Mesendoderm (in vitro differentiated cells): ENCODE results near the gene SPATA13.
"Not testable (repeated sequence)": the region's sequence is repeated elsewhere in the genome, so short reads cannot be mapped to it uniquely, and the experiment has no call there.

Experiments
- DNase-seq: peaks from one replicate; pipeline ENCODE4 v3.0.0; 2013
- H2AK5ac ChIP-seq: 2 replicates; pipeline ENCODE4 v1.6.1; 2013; ENCODE audit warnings: low read length, inconsistent platforms
- H2BK120ac ChIP-seq: 2 replicates; pipeline ENCODE4 v1.6.1; 2013; ENCODE audit warnings: low read depth, mild to moderate bottlenecking, low read length, moderate library complexity, mixed read lengths
- H2BK15ac ChIP-seq: replicated peaks from 2 replicates; pipeline ENCODE4 v1.6.1; 2013; ENCODE audit warnings: low read depth, mild to moderate bottlenecking, moderate library complexity
- H2BK5ac ChIP-seq: 2 replicates; pipeline ENCODE4 v1.6.1; 2013; ENCODE audit warnings: low read length, inconsistent platforms
- H3K18ac ChIP-seq: 2 replicates; pipeline ENCODE4 v1.6.1; 2013; ENCODE audit warnings: mild to moderate bottlenecking, low read length, mixed read lengths
- H3K23ac ChIP-seq: one replicate; pipeline ENCODE4 v1.6.1; 2013; ENCODE audit warnings: low read length
- H3K27ac ChIP-seq: 2 replicates; pipeline ENCODE4 v1.5.1; 2013; ENCODE audit warnings: low read depth, mild to moderate bottlenecking, inconsistent platforms, low read length, moderate library complexity
- H3K27me3 ChIP-seq: 2 replicates; pipeline ENCODE4 v1.6.1; 2013; ENCODE audit warnings: low read length, control low read depth, mild to moderate bottlenecking, inconsistent platforms; ENCODE audit not compliant: insufficient read depth, poor library complexity
- H3K36me3 ChIP-seq: 2 replicates; pipeline ENCODE4 v1.6.1; 2013; ENCODE audit warnings: low read length, inconsistent platforms; ENCODE audit not compliant: control insufficient read depth, insufficient read depth
- H3K4ac ChIP-seq: one replicate; pipeline ENCODE4 v1.6.1; 2013; ENCODE audit warnings: low read depth, mild to moderate bottlenecking, low read length, moderate library complexity
- H3K4me1 ChIP-seq: 2 replicates; pipeline ENCODE4 v1.6.1; 2013; ENCODE audit warnings: low read depth, low read length, inconsistent platforms; ENCODE audit not compliant: control insufficient read depth
- H3K4me2 ChIP-seq: 2 replicates; pipeline ENCODE4 v1.6.1; 2013; ENCODE audit warnings: low read length
- H3K4me3 ChIP-seq: 2 replicates; pipeline ENCODE4 v1.5.1; 2013; ENCODE audit warnings: mild to moderate bottlenecking, low read length
- H3K56ac ChIP-seq: one replicate; pipeline ENCODE4 v1.6.1; 2013; ENCODE audit warnings: low read length
- H3K79me1 ChIP-seq: 2 replicates; pipeline ENCODE4 v1.6.1; 2013; ENCODE audit warnings: low read length, inconsistent platforms
- H3K79me2 ChIP-seq: 2 replicates; pipeline ENCODE4 v1.6.1; 2013; ENCODE audit warnings: mild to moderate bottlenecking, low read length; ENCODE audit not compliant: control insufficient read depth, insufficient read depth
- H3K9ac ChIP-seq: 2 replicates; pipeline ENCODE4 v1.6.1; 2013; ENCODE audit warnings: low read length, inconsistent platforms
- H4K5ac ChIP-seq: one replicate; pipeline ENCODE4 v1.6.1; 2013; ENCODE audit warnings: low read length
- H4K8ac ChIP-seq: one replicate; pipeline ENCODE4 v1.6.1; 2013; ENCODE audit warnings: low read depth, mild to moderate bottlenecking, control low read depth, low read length, moderate library complexity
- WGBS: extraction: QIAGEN DNeasy Blood & Tissue Kit; methylation state at CpG from one replicate; pipeline ENCODE4 v1.1.7; 2013; ENCODE audit warnings: low lambda C conversion rate, missing lambda C conversion rate; ENCODE audit not compliant: insufficient coverage; ENCODE audit errors: extremely low coverage; 5-methylcytosine and 5-hydroxymethylcytosine counted together

SPATA13 gene

GRCh38 chr13:24323739-24324075, 163.2 kb downstream of the SPATA13 start:
- Histone ChIP-seq H3K79me2 (no peaks in the 10 kb centered on the region), H3K4me2 (no peak overlapping the region), H3K18ac (no peak overlapping the region), H3K36me3 (no peaks in the 10 kb centered on the region), H2BK120ac (no peak overlapping the region), H3K9ac (no peak overlapping the region), H3K23ac (no peak overlapping the region), H4K8ac (no peak overlapping the region), H3K27me3 (no peaks in the 10 kb centered on the region), H3K56ac (no peak overlapping the region), H2AK5ac (no peak overlapping the region), H2BK5ac (no peak overlapping the region), H3K27ac (no peak overlapping the region), H3K4me1 (no peaks in the 10 kb centered on the region), H3K4me3 (no peak overlapping the region), H3K79me1 (no peaks in the 10 kb centered on the region), H3K4ac (no peak overlapping the region), H4K5ac (no peak overlapping the region), H2BK15ac (no peak overlapping the region)
- DNase-seq = no peak
- WGBS = no CpG with 5 or more reads among the region's 5 CpGs

DNA sequence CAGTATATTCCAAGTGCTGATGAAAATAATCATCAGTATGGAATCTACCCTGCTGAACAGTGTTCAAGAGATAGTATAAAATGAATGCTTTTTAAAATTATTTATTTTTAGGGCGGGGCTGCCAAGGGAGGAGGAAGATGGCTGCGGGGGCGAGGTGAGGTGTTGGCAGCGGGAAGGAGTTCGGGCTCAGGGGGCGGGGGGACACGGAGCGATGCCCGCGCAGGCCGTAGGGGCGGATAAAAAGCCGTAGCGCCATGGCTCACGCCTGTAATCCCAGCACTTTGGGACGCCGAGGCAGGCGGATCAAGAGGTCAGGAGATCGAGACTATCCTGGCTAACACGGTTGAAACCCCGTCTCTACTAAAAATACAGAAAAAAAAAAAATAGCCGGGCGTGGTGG, 167.1 kb downstream of the SPATA13 start:
- H2BK5ac ChIP-seq, H2BK15ac ChIP-seq, H3K79me2 ChIP-seq, H3K4me3 ChIP-seq, H3K27me3 ChIP-seq, H4K8ac ChIP-seq, H3K56ac ChIP-seq, H2BK120ac ChIP-seq, H3K18ac ChIP-seq, H4K5ac ChIP-seq, H3K27ac ChIP-seq, H3K4me1 ChIP-seq, DNase-seq, H3K23ac ChIP-seq, H3K4me2 ChIP-seq, H3K79me1 ChIP-seq, H3K36me3 ChIP-seq, H2AK5ac ChIP-seq, H3K9ac ChIP-seq, H3K4ac ChIP-seq: not testable (repeated sequence)
- no CpG with 5 or more reads among the region's 23 CpGs for WGBS

- Histone ChIP-seq H2AK5ac (no peak overlapping the region), H3K79me1 (no peaks in the 10 kb centered on the region), H3K4ac (no peak overlapping the region), H3K4me2 (no peak overlapping the region), H3K9ac (no peak overlapping the region), H3K56ac (no peak overlapping the region), H3K4me3 (no peak overlapping the region), H3K27ac (no peak overlapping the region), H2BK120ac (no peak overlapping the region), H4K8ac (no peak overlapping the region), H3K4me1 (no peaks in the 10 kb centered on the region), H3K36me3 (no peaks in the 10 kb centered on the region), H2BK5ac (no peak overlapping the region), H2BK15ac (no peak overlapping the region), H4K5ac (no peak overlapping the region), H3K18ac (no peak overlapping the region), H3K23ac (no peak overlapping the region), H3K79me2 (no peaks in the 10 kb centered on the region), H3K27me3 (no peaks in the 10 kb centered on the region)
- DNase-seq = no peak
- WGBS = no CpG with 5 or more reads among the region's 38 CpGs
Measured at GRCh38 chr13:24328145-24328544, 167.6 kb downstream of the SPATA13 start.

DNA sequence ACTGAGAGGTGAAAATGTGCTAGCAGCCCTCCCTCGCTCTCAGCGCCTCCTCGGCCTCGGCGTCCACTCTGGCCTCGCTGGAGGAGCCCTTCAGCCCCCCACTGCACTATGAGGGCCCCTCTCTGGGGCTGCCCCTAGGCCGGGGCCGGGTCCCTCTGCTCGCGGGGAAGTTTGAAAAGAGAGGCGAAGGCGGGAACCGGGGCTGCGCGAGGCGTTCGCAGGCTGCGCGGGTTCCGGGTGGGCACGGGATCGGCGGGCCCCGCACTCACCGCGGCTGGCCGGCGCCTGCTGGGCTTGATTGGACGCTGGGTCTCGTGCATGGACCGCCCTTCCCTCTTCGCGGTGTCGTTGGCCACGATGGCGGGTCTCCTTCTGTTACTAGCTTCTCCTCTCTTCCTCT, 178.2 kb downstream of the SPATA13 start:
- H2BK15ac ChIP-seq = no peak overlapping the region
- no peak overlapping the region for H3K56ac ChIP-seq
- H3K27me3 ChIP-seq = no peaks in the 10 kb centered on the region
- no peak overlapping the region for H3K4me3 ChIP-seq
- H2BK5ac ChIP-seq = no peak overlapping the region
- no peak overlapping the region for H3K23ac ChIP-seq
- no peak overlapping the region for H4K5ac ChIP-seq
- H2AK5ac ChIP-seq = no peak overlapping the region
- H4K8ac ChIP-seq = no peak overlapping the region
- H3K4me2 ChIP-seq = no peak overlapping the region
- no CpG with 5 or more reads among the region's 36 CpGs for WGBS
- no peaks in the 10 kb centered on the region for H3K4me1 ChIP-seq
- no peak overlapping the region for H3K9ac ChIP-seq
- no peak overlapping the region for H2BK120ac ChIP-seq
- DNase-seq = no peak
- H3K36me3 ChIP-seq = no peaks in the 10 kb centered on the region
- H3K79me2 ChIP-seq = no peaks in the 10 kb centered on the region
- H3K27ac ChIP-seq = no peak overlapping the region
- no peaks in the 10 kb centered on the region for H3K79me1 ChIP-seq
- no peak overlapping the region for H3K4ac ChIP-seq
- no peak overlapping the region for H3K18ac ChIP-seq

DNA sequence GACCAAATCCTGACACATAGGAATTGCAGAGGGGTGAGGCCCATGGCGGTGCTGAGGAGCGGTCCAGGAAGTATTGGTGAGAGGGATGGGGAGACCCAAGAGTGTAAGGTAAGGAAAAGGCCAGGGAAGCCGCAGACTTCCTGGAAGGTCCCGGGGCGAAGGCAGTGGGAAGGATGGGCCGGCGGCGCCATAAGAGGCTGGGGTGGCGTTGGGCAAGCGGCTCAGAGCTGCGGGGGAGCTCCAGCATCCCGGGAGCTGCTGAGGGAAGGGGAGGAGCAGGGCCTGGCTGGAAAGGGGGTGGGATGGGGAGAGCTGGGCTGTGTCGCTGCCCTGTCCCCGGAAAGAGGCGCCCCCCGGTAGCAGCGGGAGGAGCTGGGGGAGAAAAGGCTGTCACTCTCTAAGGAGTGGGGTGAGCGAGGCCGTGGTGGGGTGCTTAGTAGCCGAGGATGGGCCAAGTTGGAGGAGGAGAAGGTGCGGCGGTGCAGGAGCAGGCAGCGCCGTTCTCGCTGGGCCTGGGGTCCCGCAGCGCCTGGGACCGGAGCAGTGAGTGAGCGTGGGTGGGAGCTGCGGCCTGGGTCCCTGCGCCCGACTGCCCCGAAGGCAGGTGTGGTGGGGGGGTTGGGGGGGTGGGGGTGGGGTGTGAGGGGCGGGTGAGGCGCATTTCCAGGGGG, 179.6 kb downstream of the SPATA13 start:
- H3K4me1 ChIP-seq = no peaks in the 10 kb centered on the region
- no peak overlapping the region for H3K4ac ChIP-seq
- no peak overlapping the region for H3K4me2 ChIP-seq
- no peak overlapping the region for H2BK120ac ChIP-seq
- H2AK5ac ChIP-seq = no peak overlapping the region
- no peak overlapping the region for H3K23ac ChIP-seq
- no peak overlapping the region for H3K9ac ChIP-seq
- H2BK15ac ChIP-seq = no peak overlapping the region
- no peak overlapping the region for H3K4me3 ChIP-seq
- no peaks in the 10 kb centered on the region for H3K79me1 ChIP-seq
- H3K56ac ChIP-seq = no peak overlapping the region
- no peak overlapping the region for H2BK5ac ChIP-seq
- no peaks in the 10 kb centered on the region for H3K27me3 ChIP-seq
- DNase-seq = no peak
- H3K79me2 ChIP-seq = no peaks in the 10 kb centered on the region
- no CpG with 5 or more reads among the region's 35 CpGs for WGBS
- H3K18ac ChIP-seq = no peak overlapping the region
- no peak overlapping the region for H4K5ac ChIP-seq
- H3K36me3 ChIP-seq = no peaks in the 10 kb centered on the region
- H3K27ac ChIP-seq = no peak overlapping the region
- H4K8ac ChIP-seq = no peak overlapping the region

GRCh38 chr13:24340608-24340955, 180.1 kb downstream of the SPATA13 start:
- H2BK5ac ChIP-seq = no peak overlapping the region
- no peak overlapping the region for H2AK5ac ChIP-seq
- H3K27ac ChIP-seq = no peak overlapping the region
- no peak overlapping the region for H2BK120ac ChIP-seq
- H3K9ac ChIP-seq = no peak overlapping the region
- no peak overlapping the region for H3K23ac ChIP-seq
- no peak overlapping the region for H3K4ac ChIP-seq
- H3K18ac ChIP-seq = no peak overlapping the region
- no peaks in the 10 kb centered on the region for H3K36me3 ChIP-seq
- no peak overlapping the region for H4K8ac ChIP-seq
- no peak overlapping the region for H4K5ac ChIP-seq
- no peak for DNase-seq
- H3K79me1 ChIP-seq = no peaks in the 10 kb centered on the region
- H3K4me2 ChIP-seq = no peak overlapping the region
- H3K4me3 ChIP-seq = no peak overlapping the region
- no peaks in the 10 kb centered on the region for H3K79me2 ChIP-seq
- no peak overlapping the region for H2BK15ac ChIP-seq
- H3K4me1 ChIP-seq = no peaks in the 10 kb centered on the region
- no CpG with 5 or more reads among the region's 26 CpGs for WGBS
- no peak overlapping the region for H3K56ac ChIP-seq
- H3K27me3 ChIP-seq = no peaks in the 10 kb centered on the region
